ENCODE measurements around the gene UFSP1. TPM values are rescaled to one million over a fixed set of nuclear protein-coding genes. Genes with fewer than 3 reads are reported as not detected.

The UFSP1 gene
- total RNA-seq, 1 donor from 2014 or later, result 14.3 TPM

DNA sequence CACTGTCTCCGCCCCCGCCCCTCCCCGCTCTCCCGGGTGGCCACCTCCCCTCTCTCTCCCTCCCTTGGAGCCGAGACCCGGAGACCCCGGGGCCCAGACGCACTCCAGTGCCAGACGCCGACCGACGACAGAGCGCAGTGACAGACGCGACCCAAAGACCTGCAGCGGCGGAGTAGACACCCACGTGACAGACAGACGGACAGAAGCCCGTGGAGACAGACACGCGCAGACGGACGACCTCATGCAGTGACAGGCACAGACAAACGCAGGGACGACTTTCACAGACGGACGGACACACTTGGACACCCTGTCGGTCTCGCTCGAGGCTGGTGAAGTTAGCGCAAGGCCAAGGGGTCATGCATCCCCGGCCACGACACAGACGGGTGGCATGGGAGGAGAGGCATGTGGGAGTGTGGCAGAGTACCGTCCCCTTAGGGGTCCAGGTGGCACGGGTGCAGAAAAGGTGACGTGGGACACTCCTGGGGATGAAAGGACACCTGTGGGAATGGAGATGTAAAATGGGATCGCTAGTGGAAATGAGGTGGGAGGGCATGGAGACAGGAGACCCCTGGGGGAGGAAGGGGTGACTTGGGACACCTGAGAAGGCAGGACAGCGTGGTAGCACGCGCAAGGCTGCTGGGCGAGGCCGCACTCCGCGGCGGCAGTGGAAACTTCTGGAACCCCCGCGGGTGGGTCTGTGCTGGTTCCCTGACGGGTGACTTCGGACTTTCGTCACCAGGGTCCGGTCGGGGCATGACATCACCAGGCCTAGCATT is 6.6 kb upstream of the UFSP1 start:
- DNase-seq (ENCODE audit: low read depth), result peak; percentile 51

DNA sequence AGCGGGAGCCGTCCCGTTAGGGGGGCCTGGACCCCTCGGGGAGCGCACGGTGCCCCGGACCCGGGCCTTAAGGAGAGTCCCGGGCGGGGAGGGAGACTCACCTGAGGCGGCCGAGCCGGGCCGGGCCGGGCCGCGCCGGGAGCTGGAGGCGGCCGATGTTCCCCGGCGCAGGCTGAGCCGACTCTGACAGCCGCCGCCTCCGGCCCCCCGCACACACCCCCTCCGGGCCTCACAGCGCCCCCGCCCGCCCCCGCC is 6.1 kb upstream of the UFSP1 start, which contains the start of gene ACHE:
TSS of gene ACHE (minus strand) at position 188 of the 255 bp plus-strand sequence. CDS start 1,656 bp downstream, outside the sequence.
- DNase-seq (ENCODE audit: low read depth), result no peak

DNA sequence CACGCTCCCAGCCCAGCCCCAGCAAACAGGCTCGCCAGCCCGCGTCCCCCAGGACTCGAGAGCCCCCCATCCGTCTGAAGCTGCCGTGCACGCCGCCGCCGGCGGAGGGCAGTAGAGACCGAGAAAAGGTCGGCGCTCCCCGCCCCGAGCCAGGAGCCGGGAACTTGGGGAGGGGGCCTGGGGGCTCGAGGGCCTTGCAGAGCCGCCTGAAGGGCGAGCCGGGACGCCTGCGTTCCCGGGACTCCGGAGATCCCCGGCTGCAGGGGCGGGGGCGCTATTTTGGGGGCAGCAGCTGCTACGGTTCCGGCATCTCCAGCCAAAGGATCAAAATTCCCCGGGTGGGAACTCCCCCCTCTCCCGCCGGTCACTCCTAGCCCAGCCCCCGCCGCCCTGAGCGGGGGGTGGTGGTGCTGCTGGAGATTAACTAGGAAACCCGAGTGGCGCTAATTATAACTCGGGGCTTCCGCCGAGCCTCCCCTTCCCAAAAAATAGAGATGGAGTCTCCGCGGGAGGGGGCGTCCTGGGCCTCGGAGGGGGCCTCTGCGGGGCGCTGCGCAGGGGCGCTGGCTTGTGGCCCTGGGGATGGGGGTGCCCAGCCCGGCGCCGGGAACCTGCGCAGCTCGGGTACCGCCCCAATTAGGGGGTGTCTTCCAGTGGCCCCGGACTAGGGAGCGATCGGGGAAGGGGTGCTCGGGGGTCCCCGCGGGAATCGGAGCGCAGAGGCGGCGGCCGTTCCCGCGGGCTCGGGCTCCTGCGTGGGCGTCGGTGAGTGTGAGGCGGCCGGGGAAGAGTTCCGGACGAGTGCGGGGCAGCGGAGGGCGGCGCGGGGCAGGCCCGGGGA is 5.6 kb upstream of the UFSP1 start:
- peak; percentile 91 for DNase-seq (ENCODE audit: low read depth)

DNA sequence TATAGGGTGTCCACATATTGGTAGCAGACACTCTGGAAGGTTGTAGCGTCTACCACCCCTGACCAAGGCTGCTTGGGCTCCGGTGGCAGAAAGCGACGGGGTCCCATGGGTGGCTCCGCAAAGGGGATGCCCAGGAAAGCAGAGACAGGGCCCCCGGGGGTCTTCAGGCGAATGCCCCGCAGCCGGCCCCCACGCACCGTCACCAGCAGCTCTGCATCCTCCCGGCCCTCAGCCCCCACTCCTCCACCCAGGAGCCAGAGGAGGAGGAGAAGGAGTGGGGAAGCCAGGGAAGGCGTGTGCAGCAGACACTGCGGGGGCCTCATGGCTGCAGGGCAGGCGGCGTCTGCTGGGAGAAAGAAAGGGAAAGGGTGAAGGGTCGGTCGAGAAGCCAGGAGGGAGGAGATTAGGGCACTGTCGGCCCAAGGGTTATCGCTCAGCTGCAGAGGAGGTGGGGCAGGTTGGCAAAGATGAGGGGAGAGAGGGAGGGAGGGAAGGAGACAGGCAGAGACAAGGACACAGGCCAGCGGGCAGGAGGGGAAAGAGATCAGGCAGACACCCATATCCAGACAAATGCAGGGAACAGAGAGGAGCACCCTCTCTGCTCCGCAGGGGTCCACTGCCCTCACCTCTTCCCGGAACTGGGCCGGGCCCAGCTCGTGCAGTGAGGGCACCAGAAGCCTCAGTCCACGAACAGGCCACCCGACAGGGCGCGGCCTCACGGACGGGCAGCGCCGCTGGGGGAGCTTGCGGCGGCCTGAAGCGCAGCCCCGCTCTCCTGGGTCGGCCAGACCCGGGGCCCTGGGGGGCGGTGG is 4.6 kb upstream of the UFSP1 start:
- DNase-seq (ENCODE audit: low read depth), result peak; percentile 35

DNA sequence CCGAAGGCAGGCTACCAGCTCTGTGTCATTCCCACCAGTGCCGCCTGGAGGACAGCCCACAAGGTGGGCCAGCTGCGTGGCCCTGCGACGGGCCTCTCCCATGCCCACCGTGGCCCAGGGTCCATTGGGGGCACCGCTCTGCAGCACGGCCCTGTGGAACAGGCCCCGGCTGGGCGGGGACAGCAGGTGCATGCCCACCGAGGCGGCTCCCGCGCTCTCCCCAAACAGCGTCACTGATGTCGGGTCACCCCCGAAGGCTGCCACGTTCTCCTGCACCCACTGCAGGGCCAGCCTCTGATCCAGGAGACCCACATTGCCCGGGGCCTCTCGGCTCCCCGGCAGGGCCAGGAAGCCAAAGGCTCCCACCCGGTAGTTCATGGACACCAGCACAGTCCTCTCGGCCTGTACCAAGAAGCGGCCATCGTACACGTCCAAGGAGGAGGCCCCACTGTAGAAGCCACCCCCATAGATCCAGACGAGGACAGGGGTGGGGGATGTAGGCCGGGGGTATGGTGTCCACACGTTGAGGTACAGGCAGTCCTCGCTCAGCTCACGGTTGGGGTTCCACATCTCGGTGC is 3.9 kb upstream of the UFSP1 start:
- no peak for DNase-seq (ENCODE audit: low read depth)

DNA sequence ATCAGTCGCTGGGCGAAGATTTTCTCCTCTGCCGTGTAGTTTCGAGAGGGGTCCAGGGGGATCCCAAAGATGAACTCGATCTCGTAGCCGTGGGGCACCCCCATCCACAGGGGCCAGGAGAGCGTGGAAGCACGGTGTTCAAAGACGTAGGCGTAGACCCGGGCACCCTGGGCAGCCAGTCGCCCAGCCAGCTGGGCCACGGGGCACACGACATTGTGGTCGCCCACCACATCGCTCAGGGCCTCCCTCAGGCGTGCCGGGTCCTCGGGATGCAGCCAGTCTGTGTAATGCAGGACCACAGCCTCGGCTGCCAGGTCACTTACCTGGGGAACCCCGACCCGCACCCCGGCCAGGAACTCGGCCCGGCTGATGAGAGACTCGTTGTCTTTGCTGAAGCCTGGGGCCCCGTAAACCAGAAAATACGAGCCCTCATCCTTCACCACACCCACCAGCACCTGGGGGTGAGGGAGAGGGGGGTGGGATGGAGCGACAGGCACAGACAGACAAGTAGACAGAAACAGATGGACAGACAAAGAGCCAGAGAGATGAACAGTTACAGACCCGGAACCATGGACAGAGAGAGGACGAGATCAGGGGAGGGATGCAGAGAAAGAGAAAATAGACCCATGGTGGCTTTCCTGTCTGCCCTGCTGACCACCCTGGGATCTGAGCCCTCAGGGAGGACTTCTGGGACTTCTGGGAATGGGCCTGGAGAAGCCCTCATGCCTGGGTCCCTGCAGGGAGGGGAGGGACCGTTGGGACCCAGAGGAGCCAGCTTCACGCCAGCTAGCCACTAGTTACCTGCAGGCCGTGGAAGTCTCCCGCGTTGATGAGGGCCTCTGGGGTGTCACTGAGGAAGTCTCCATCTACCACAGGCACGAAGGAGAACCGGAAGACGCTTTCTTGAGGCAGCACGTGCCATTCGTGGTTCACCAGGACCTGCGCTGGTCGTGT is 3.1 kb upstream of the UFSP1 start:
- DNase-seq (ENCODE audit: low read depth), result no peak

DNA sequence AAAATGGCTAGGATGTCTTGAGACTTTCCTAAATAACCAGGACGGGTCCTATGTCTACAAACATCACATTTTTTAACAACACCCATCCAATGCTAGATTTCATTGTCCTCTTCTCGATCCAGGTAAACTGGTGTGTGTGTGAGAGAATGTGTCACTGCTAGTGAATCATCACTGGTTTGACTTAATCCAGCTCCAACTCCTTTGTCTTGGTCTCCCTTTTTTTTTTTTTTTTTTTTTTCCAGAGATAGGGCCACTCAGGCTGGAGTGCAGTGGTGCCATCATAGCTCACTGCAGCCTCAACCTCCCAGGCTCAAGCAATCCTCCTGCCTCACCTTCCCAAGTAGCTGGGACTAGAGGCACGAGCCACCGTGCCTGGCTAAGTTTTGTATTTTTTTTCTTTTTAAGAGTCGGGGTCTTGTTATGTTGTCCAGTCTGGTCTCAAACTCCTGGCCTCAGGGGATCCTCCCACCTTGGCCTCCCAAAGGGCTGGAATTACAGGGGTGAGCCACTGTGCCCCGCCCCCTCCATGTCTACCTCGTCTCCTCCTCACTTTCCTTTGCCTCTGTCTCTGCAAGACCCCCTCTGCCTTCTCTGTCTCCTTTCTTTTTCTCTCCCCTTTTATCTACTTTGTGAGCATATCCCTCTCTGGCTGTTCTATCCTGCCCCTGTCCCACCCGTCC is 2.2 kb upstream of the UFSP1 start:
- no peak for DNase-seq (ENCODE audit: low read depth)

DNA sequence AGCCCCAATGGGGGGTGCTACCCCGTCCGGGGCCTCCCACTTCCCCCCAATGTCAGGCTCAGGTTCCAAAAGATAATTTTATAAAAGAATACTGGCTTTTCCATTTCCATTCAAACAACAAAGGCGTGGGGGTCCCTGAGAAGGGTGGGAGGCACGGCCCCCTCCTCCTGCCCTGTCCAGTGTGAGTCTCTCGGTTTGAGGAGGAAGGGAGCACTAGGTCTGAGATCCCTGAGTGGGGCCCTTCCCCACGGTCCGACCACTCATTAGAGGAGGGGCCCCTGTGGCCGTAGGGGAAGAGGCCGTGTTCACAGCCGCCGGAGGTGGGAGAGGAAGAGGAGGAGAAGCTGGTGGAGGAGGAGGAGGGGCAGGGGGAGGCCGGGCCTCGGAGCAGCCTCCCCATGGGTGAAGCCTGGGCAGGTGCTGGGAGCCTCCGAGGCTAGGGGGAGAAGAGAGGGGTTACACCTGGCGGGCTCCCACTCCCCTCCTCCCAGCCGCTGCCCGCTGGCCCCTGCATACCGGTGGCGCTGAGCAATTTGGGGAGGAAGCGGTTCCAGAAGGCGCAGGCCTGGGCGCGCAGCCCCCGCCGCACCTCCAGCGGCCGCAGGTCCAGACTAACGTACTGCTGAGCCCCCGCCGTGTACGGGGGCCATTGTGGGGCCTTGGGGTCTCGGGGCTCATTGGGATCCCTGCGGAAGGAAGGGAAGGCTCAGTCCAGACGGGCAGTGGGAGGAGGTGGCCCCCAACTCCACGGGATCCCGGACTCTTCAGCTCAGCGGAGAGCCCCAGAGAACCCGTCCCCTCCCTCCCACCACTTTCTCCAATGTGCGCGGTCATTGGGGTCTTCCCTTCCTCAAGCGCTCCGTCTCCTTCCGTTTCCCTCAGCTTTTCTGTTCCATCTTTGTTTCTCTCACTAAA is 1.4 kb upstream of the UFSP1 start:
- DNase-seq (ENCODE audit: low read depth), result no peak

DNA sequence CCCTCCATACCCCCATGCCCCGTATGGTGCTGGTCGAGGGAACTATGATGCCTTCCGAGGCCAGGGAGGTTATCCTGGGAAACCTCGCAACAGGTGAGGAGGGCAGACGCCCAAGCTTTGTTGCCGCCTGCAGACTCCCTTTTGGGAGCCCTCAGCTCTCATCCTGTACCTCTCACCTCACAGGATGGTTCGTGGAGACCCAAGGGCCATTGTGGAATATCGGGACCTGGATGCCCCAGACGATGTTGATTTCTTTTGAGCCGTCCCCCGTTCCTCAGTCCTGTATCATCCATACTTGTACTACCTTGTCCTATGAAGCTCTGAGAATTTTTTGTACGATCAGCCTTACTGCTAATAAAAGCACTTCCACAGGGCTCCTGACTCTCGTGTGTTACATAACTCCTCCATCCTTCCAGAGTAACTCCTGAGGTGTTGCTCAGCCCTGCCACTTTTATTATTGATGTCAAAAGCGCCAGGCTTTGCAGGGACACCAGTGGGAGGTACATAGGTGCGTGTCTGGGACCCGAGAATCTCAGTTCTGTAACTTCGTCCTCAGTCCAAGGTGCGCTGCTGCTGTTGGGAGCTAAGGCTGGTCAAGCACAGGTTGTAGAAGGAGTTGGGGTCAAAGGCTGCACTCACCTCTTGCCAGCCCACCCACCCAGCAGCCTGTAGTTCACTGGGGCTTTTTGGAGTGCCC is 1.1 kb downstream of the UFSP1 start:
- no peak for DNase-seq (ENCODE audit: low read depth)

DNA sequence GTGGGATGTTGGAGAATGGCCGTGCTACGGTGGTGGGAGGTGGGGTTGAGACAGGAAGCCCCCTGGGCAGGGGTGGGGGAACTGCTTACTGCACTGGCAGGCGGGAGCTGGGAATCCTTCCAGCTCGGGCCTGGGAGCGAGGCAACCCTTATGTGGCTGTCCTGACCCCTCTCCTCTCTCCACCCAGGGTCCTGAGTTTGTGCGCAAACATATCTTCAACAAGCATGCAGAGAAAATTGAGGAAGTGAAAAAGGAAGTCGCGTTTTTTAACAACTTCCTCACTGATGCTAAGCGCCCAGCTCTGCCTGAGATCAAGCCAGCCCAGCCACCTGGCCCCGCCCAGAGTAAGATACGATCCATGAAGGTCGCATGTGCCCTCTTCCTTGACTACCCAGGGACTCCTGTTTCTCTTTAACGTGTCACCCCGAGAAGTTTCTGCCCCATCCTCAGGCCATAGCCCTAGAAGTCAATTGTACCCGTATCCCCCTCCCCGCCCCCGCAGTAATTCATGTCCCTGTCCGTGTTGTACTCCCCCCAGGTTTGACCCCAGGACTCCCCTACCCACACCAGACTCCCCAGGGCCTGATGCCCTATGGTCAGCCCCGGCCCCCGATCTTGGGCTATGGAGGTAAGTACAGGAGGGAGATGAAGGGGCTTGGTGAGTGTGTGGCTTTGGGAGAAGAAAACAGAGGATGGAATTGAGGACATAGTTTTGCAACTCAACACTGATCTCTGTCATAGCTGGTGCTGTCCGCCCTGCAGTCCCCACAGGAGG is 1.8 kb downstream of the UFSP1 start:
- no peak for DNase-seq (ENCODE audit: low read depth)

DNA sequence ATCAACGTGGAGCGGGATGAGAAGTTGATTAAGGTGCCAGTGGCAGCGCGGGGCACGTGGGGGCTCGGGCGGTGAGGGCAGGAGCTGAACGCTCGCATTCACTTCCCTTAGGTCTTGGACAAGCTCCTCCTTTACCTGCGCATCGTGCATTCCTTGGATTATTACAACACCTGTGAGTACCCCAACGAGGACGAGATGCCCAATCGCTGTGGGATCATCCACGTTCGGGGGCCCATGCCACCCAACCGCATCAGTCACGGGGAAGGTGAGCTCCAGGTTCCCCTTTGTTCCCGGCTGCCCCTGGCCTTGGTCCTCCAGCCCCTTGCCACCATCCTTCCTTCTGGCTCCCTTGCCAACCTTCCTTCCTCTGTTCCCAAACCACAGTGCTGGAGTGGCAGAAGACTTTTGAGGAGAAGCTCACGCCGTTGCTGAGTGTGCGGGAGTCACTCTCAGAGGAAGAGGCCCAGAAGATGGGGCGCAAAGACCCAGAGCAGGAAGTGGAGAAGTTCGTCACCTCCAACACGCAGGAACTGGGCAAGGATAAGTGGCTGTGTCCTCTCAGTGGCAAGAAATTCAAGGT is 2.5 kb downstream of the UFSP1 start:
- DNase-seq (ENCODE audit: low read depth), result no peak

DNA sequence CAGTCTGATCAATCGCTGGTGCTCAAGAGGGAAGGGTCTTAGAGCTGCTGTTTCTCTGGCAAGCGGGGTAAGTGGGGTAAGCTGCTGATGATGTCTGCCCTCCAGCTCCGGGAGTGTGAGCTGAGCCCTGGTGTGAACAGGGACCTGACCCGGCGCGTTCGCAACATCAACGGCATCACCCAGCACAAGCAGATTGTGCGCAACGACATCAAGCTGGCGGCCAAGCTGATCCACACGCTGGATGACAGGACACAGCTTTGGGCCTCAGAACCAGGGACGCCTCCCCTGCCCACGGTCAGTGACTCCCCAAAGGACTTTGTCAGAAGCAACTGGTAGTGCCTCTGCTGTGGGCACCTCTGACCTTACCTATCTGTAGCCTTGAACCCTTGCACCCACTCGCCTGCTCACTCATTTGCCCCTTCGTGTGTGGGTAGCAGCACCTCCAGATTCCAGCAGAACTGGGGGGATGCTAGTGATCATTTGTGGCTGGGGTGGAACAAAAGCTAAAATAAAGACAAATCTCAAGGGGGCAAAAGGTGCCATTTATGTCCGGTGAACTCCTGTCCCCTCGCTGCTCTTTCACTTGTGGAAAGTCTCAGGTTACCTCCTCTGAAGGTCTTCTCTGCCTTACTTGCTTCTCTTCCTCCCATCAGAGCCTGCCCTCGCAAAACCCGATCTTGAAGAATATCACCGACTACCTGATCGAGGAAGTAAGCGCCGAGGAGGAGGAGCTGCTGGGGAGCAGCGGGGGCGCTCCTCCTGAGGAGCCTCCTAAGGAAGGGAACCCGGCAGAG is 3.2 kb downstream of the UFSP1 start:
- DNase-seq (ENCODE audit: low read depth), result no peak

DNA sequence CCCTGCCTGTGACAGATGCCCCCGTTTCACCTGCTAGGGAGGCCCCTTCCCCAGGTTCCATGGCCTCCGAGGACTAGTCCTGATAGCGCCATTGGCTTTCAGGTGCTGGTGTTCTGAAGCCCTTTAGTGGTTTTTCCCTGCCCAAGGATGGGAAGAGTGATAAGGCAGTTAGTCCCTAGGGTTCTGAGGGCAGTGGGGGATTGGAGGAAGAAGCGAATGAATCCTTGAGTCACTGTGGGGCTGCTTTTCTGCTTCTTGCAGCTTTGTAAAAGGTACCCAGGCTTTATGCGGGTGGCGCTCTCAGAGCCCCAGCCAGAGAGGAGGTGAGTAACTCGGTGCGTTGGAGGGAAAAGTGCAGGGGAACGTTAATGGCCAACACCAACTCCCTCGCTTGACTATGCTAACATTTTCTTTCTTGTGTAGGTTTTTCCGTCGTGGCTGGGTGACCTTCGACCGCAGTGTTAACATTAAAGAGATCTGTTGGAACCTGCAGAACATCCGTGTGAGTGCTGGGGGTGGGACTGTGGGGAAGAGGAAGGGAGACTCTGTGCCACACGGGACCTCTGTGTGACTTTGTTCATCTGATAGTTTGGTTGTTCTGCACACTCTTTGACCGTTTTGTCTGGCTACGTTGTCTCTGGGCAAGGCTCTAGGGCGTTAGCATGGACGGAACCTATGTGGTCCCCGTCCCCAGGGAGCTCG is 3.9 kb downstream of the UFSP1 start:
- DNase-seq (ENCODE audit: low read depth), result no peak

DNA sequence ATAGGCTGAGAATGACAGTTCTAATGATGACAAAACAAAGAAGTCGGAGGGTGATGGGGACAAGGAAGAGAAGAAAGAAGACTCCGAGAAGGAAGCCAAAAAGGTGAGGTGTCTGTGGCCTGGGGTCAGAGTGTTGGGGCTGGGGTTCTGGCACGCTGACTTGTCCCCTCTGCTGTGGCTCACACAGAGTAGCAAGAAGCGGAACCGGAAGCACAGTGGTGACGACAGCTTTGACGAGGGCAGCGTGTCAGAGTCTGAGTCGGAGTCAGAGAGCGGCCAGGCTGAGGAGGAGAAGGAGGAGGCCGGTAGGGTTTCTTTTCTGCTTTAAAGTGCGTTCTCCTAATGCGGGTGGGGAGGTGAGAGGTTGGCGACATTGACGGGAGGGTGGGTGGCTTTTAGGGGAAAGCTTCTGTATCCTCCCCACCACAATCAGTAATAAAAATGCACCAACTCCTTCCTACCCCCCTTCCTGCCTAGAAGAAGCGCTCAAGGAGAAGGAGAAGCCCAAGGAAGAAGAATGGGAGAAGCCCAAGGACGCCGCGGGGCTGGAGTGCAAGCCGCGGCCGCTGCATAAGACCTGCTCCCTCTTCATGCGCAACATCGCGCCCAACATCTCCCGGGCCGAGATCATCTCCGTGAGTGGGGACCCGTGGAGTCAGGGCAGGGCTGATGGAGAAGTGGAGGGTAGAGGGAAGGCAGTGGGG is 4.6 kb downstream of the UFSP1 start:
- no peak for DNase-seq (ENCODE audit: low read depth)
